ENCODE data around the gene INTS2. TPM values are rescaled to one million over a fixed set of nuclear protein-coding genes. Genes with fewer than 3 reads are reported as not detected.

Gene INTS2
- total RNA-seq, 4 donors from 2014 or later = 10.1 to 15.4 (median 11.4) TPM

DNA sequence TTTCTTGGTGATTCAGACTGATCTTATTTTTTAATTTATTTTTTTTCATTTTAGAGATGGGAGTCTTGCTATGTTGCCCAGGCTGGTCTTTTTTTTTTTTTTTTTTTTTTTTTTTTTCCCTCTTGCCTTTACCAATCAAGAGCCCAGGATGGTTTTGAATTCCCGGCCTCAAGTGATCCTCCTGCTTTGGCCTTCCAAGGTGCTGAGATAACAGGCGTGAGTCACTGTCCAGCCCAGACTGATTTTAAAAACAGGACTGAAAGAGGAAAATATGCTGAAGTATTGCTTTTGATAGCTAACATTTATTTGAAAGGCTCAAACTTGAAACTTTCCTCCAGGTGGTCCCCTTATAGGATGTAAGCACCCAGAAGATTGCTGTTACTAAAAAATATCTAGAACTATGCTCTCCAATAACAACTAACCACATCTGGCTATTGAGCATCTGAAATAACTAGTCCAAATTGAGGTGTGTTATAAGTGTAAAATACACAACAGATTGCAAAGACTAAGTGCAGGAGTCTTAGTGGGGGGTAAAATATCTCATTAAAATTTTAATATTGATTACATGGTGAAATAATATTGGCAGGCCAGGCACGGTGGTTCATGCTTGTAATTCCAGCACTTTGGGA, 48.7 kb downstream of the INTS2 start:
- TF ChIP-seq POLR2AphosphoS5 (IDR thresholded peaks at IDR 0.05) (no peak), POLR2A (IDR thresholded peaks at IDR 0.05; ENCODE audit: low read depth) (no peak), EP300 (IDR thresholded peaks at IDR 0.05) (no peak)
- TF ChIP-seq, protein P1, sequence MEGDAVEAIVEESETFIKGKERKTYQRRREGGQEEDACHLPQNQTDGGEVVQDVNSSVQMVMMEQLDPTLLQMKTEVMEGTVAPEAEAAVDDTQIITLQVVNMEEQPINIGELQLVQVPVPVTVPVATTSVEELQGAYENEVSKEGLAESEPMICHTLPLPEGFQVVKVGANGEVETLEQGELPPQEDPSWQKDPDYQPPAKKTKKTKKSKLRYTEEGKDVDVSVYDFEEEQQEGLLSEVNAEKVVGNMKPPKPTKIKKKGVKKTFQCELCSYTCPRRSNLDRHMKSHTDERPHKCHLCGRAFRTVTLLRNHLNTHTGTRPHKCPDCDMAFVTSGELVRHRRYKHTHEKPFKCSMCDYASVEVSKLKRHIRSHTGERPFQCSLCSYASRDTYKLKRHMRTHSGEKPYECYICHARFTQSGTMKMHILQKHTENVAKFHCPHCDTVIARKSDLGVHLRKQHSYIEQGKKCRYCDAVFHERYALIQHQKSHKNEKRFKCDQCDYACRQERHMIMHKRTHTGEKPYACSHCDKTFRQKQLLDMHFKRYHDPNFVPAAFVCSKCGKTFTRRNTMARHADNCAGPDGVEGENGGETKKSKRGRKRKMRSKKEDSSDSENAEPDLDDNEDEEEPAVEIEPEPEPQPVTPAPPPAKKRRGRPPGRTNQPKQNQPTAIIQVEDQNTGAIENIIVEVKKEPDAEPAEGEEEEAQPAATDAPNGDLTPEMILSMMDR (IDR thresholded peaks at IDR 0.05) = no peak
- H3K36me3 ChIP-seq = peaks cover 12 to 92% (median 66%) of the 10 kb centered on the region in 4 donors
- H3K9me3 ChIP-seq = no peaks in the 10 kb centered on the region
- H3K27ac ChIP-seq (replicated peaks in 1 of 4) = no peak overlapping the region
- no peaks in the 10 kb centered on the region for H3K27me3 ChIP-seq
- H3K4me1 ChIP-seq = no peaks in the 10 kb centered on the region
- 98% methylated on average over 3 of the region's 3 CpGs for WGBS
- intact Hi-C loops (cut with DNase I) = no loop called here
- DNase-seq (ENCODE audit: extremely low spot score) = no peak
- no peak overlapping the region for H3K4me3 ChIP-seq

DNA sequence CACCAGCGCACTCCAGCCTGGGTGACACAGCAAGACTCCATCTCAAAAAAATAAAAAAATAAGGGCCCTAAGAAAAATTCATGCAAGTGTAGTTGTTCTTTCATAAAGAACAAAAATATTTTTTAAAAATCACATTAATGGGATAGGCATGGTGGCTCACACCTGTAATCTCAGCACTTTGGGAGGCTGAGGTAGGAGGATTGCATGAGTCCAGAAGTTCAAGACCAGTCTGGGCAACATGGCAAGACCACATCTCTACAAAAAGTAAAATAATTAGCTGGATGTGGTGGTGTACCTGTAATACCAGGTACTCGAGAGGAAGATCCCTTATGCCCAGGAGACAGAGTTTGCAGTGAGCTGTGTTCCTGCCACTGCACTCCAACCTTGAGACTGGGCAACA, 49.3 kb downstream of the INTS2 start:
- 95% methylated on average over 2 of the region's 2 CpGs for WGBS
- Histone ChIP-seq H3K9me3 (no peaks in the 10 kb centered on the region), H3K4me3 (no peak overlapping the region), H3K4me1 (no peaks in the 10 kb centered on the region), H3K27me3 (no peaks in the 10 kb centered on the region), H3K27ac (replicated peaks in 1 of 4) (no peak overlapping the region), H3K36me3 (peaks cover 12 to 94% (median 63%) of the 10 kb centered on the region in 4 donors)
- no peak for DNase-seq (ENCODE audit: extremely low spot score)
- TF ChIP-seq POLR2AphosphoS5 (IDR thresholded peaks at IDR 0.05) (no peak), EP300 (IDR thresholded peaks at IDR 0.05) (no peak), POLR2A (IDR thresholded peaks at IDR 0.05; ENCODE audit: low read depth) (no peak)
- TF ChIP-seq, protein P1 (IDR thresholded peaks at IDR 0.05) = no peak
- intact Hi-C loops (cut with DNase I) = no loop called here

DNA sequence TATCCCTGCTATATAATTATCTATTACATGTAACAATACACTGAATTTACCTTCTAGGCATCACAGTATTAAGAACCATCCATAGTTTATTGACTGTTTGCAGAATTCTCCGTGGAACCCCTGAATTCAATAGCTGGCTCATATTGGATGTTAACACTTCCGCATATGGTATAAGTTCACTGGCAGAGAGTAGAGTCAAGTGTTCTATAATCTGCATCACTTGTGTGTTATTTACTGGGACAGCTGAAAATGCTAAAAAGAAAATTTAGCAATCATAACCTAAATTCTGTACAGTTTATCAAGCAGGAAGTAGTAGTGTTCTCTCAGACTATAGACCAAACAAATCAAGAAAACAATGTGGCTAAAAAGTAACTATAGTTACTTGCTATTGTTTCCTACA, 49.9 kb downstream of the INTS2 start:
- no peak for TF ChIP-seq EP300 (IDR thresholded peaks at IDR 0.05)
- no peak for TF ChIP-seq POLR2A (IDR thresholded peaks at IDR 0.05; ENCODE audit: low read depth)
- no peak for TF ChIP-seq POLR2AphosphoS5 (IDR thresholded peaks at IDR 0.05)
- TF ChIP-seq, protein P1 (IDR thresholded peaks at IDR 0.05) = no peak
- H3K27ac ChIP-seq (replicated peaks in 1 of 4) = no peak overlapping the region
- 87% methylated on average over 2 of the region's 2 CpGs for WGBS
- no peak for DNase-seq (ENCODE audit: extremely low spot score)
- intact Hi-C loops (cut with DNase I) = no loop called here
- no peaks in the 10 kb centered on the region for H3K27me3 ChIP-seq
- H3K4me1 ChIP-seq = no peaks in the 10 kb centered on the region
- no peak overlapping the region for H3K4me3 ChIP-seq
- peaks cover 9 to 90% (median 58%) of the 10 kb centered on the region in 4 donors for H3K36me3 ChIP-seq
- H3K9me3 ChIP-seq = no peaks in the 10 kb centered on the region

DNA sequence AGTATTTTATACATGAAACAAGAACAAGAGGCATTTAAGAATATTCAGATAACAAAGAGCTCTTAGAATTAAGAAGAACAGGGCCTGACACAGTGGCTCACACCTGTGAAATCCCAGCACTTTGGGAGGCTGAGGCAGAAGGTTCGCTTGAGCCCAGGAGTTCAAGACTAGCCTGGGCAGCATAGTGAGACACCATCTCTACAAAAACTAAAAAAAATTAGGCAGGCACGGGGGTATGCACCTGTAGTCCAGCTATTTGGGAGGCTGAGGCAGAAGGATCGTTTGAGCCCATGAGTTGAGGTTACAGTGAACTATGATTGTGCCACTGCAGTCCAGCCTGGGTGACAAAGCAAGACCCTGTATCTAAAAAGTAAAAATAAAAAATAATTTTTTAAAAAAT, 52.0 kb downstream of the INTS2 start:
- Histone ChIP-seq H3K27ac (replicated peaks in 1 of 4) (no peak overlapping the region), H3K4me1 (no peaks in the 10 kb centered on the region), H3K27me3 (no peaks in the 10 kb centered on the region), H3K9me3 (no peaks in the 10 kb centered on the region), H3K36me3 (peaks cover 8 to 87% (median 60%) of the 10 kb centered on the region in 4 donors), H3K4me3 (no peak overlapping the region)
- WGBS = 94% methylated on average over 3 of the region's 3 CpGs
- DNase-seq (ENCODE audit: extremely low spot score) = no peak
- TF ChIP-seq, protein P1 (IDR thresholded peaks at IDR 0.05) = no peak
- no peak for TF ChIP-seq EP300 (IDR thresholded peaks at IDR 0.05)
- no peak for TF ChIP-seq POLR2AphosphoS5 (IDR thresholded peaks at IDR 0.05)
- TF ChIP-seq POLR2A (IDR thresholded peaks at IDR 0.05; ENCODE audit: low read depth) = no peak
- intact Hi-C loops (cut with DNase I) = no loop called here

DNA sequence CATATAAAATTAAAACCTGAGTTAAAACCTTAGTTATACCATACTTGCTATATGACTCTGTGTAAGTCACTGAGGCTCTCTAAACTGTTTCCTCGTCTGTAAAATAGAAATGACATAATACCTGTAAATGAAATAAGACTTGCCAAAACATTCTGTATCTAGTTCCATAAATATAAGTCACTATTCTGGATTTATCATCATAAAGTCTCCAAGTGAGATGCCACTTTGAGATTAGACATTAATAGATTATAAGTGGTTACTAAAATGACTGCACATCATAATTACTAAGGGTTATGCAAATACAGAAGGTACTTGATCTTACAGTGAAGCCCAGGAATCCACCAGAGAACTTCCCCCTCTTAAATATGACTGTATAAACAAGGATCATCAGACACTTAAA, 52.5 kb downstream of the INTS2 start:
- no peak overlapping the region for H3K27ac ChIP-seq (replicated peaks in 1 of 4)
- DNase-seq (ENCODE audit: extremely low spot score) = no peak
- intact Hi-C loops (cut with DNase I) = no loop called here
- no peaks in the 10 kb centered on the region for H3K27me3 ChIP-seq
- peaks cover 8 to 87% (median 58%) of the 10 kb centered on the region in 4 donors for H3K36me3 ChIP-seq
- H3K4me1 ChIP-seq = no peaks in the 10 kb centered on the region
- 77% methylated on average over 1 of the region's 1 CpG for WGBS
- no peaks in the 10 kb centered on the region for H3K9me3 ChIP-seq
- H3K4me3 ChIP-seq = no peak overlapping the region
- TF ChIP-seq POLR2A (IDR thresholded peaks at IDR 0.05; ENCODE audit: low read depth) (no peak), EP300 (IDR thresholded peaks at IDR 0.05) (no peak), POLR2AphosphoS5 (IDR thresholded peaks at IDR 0.05) (no peak)
- TF ChIP-seq, protein P1 (IDR thresholded peaks at IDR 0.05) = no peak
